DND-41 (cell line): Measurements from ENCODE around the gene SOAT2.

Experiments
- ATAC-seq: fragments of 200-7000 bp; cut with Tn5 transposase; 3 replicates; pipeline ENCODE4 v1.9.1; 2021; ENCODE audit warnings: low read depth; ENCODE audit not compliant: insufficient read depth
- DNase-seq: peaks from one replicate; pipeline ENCODE4 v3.0.0-alpha.2; 2020
- H2AFZ ChIP-seq: 2 replicates; pipeline ENCODE4 v1.6.0; 2012; ENCODE audit warnings: low read depth, low read length
- H3K27ac ChIP-seq: 2 replicates; pipeline ENCODE4 v1.5.1; 2012; ENCODE audit warnings: low read length, inconsistent platforms
- H3K27me3 ChIP-seq: fragments of 200-600 bp; sonication (generic); 2 replicates; pipeline ENCODE4 v1.6.0; 2012; ENCODE audit warnings: low read length, mild to moderate bottlenecking, inconsistent platforms; ENCODE audit not compliant: insufficient read depth, poor library complexity
- H3K36me3 ChIP-seq: 2 replicates; pipeline ENCODE4 v1.5.1; 2012; ENCODE audit warnings: low read length, inconsistent platforms; ENCODE audit not compliant: insufficient read depth
- H3K4me1 ChIP-seq: 2 replicates; pipeline ENCODE4 v1.5.1; 2012; ENCODE audit warnings: mild to moderate bottlenecking, low read length; ENCODE audit not compliant: insufficient read depth
- H3K4me2 ChIP-seq: 2 replicates; pipeline ENCODE4 v1.6.0; 2012; ENCODE audit warnings: mild to moderate bottlenecking, moderate library complexity, low read length, inconsistent platforms; ENCODE audit not compliant: insufficient read depth
- H3K4me3 ChIP-seq, 2 experiments: fragments of 200-600 bp in 1 of 2; shearing (Covaris generic) in 1 of 2; 2 replicates each; pipeline ENCODE4 v1.5.1; 2012 to 2016; ENCODE audit warnings: inconsistent platforms in 2 of 2, low read length in 2 of 2, mild to moderate bottlenecking in 2 of 2, low read depth in 1 of 2, moderate library complexity in 1 of 2
- H3K79me2 ChIP-seq: 2 replicates; pipeline ENCODE4 v1.6.0; 2012; ENCODE audit warnings: low read length, inconsistent platforms; ENCODE audit not compliant: insufficient read depth
- H3K9ac ChIP-seq: 2 replicates; pipeline ENCODE4 v1.6.0; 2012; ENCODE audit warnings: low read depth, mild to moderate bottlenecking, inconsistent platforms, low read length, moderate library complexity
- H3K9me3 ChIP-seq: 2 replicates; pipeline ENCODE4 v1.5.1; 2012; ENCODE audit warnings: low read length, moderate library complexity, mild to moderate bottlenecking, inconsistent platforms; ENCODE audit not compliant: insufficient read depth, severe bottlenecking
- H4K20me1 ChIP-seq: 2 replicates; pipeline ENCODE4 v1.6.0; 2012; ENCODE audit warnings: low read length; ENCODE audit not compliant: insufficient read depth
- CTCF ChIP-seq: IDR thresholded peaks from 2 replicates; pipeline ENCODE4 v1.5.1; 2012; ENCODE audit warnings: borderline replicate concordance, low read length, moderate library complexity, mild to moderate bottlenecking; ENCODE audit not compliant: poor library complexity, severe bottlenecking; ENCODE audit errors: extremely low read depth
- EZH2 ChIP-seq: IDR thresholded peaks from 3 replicates; pipeline ENCODE4 v1.6.1; 2012; ENCODE audit warnings: borderline replicate concordance, low read depth, mild to moderate bottlenecking, moderate library complexity, low read length, inconsistent platforms; ENCODE audit not compliant: severe bottlenecking

Gene SOAT2

GRCh38 chr12:53074283-53074998 is 28.8 kb upstream of the SOAT2 start:
- H3K27ac ChIP-seq: no peak overlapping the region
- peaks cover 44% of the 10 kb centered on the region for H3K36me3 ChIP-seq
- no peaks in the 10 kb centered on the region for H3K27me3 ChIP-seq
- no peak overlapping the region for H3K4me2 ChIP-seq
- H3K79me2 ChIP-seq: peaks cover 9% of the 10 kb centered on the region
- no peaks in the 10 kb centered on the region for H3K9me3 ChIP-seq
- no peak overlapping the region for H3K4me3 ChIP-seq
- 0 out of 2 replicates have a peak, but pooled peaks cover under 1% of the 10 kb centered on the region for H4K20me1 ChIP-seq
- H3K9ac ChIP-seq: no peak overlapping the region
- H2AFZ ChIP-seq: no peak overlapping the region
- DNase-seq (no peak), ATAC-seq (no peak)
- no peak for TF ChIP-seq EZH2
- no peak for TF ChIP-seq CTCF
- H3K4me1 ChIP-seq: peaks cover 13% of the 10 kb centered on the region

GRCh38 chr12:53074999-53075370 is 28.3 kb upstream of the SOAT2 start:
- Histone ChIP-seq H3K79me2 (peaks cover 9% of the 10 kb centered on the region), H3K4me1 (peaks cover 18% of the 10 kb centered on the region)

GRCh38 chr12:53076461-53076860 is 26.8 kb upstream of the SOAT2 start:
- TF ChIP-seq EZH2 (no peak), CTCF (no peak)
- ATAC-seq: no peak
- Histone ChIP-seq H4K20me1 (no peaks in the 10 kb centered on the region), H3K9ac (no peak overlapping the region), H3K79me2 (peaks cover 9% of the 10 kb centered on the region), H3K9me3 (no peaks in the 10 kb centered on the region), H3K4me1 (peaks cover 19% of the 10 kb centered on the region), H3K27me3 (no peaks in the 10 kb centered on the region), H3K27ac (no peak overlapping the region), H2AFZ (no peak overlapping the region), H3K4me3 (no peak overlapping the region), H3K4me2 (no peak overlapping the region), H3K36me3 (peaks cover 30% of the 10 kb centered on the region)
- DNase-seq: no peak

More at GRCh38 chr12:53074999-53075370, 28.3 kb upstream of the SOAT2 start:
- H3K27ac ChIP-seq: no peak overlapping the region
- H2AFZ ChIP-seq: no peak overlapping the region
- ATAC-seq: no peak
- H3K4me2 ChIP-seq: no peak overlapping the region
- H4K20me1 ChIP-seq: no peaks in the 10 kb centered on the region
- H3K27me3 ChIP-seq: no peaks in the 10 kb centered on the region
- H3K9me3 ChIP-seq: no peaks in the 10 kb centered on the region
- no peak overlapping the region for H3K4me3 ChIP-seq
- TF ChIP-seq CTCF (no peak), EZH2 (no peak)
- DNase-seq: no peak
- H3K36me3 ChIP-seq: peaks cover 43% of the 10 kb centered on the region
- no peak overlapping the region for H3K9ac ChIP-seq
